Uterus (tissue), 4 donors: Measurements from ENCODE around the gene KIRREL3. TPM values are rescaled to one million over a fixed set of nuclear protein-coding genes. Genes with fewer than 3 reads are reported as not detected.

Experiments
- DNase-seq, 2 donors: peaks; one replicate each; pipeline ENCODE4 v3.0.0-alpha.2; 2019 to 2020
- H3K27ac ChIP-seq, 2 donors: fragments of 200-600 bp; sonication (generic); 1 replicate in 1 of 2; 2 replicates in 1 of 2; pipeline ENCODE4 v1.5.1; 2016 to 2018
- H3K27me3 ChIP-seq, 2 donors: fragments of 200-600 bp; sonication (generic); one replicate each; pipeline ENCODE4 v1.5.1; 2018 to 2019; ENCODE audit warnings: control low read depth in 1 of 2
- H3K36me3 ChIP-seq, 2 donors: fragments of 200-600 bp; sonication (generic); one replicate each; pipeline ENCODE4 v1.5.1; 2019; ENCODE audit warnings: control low read depth in 1 of 2
- H3K4me1 ChIP-seq, 2 donors: fragments of 200-600 bp; sonication (generic); one replicate each; pipeline ENCODE4 v1.5.1; 2018 to 2019; ENCODE audit warnings: control low read depth in 1 of 2
- H3K4me3 ChIP-seq, 2 donors: fragments of 200-600 bp; sonication (generic); 1 replicate in 1 of 2; 2 replicates in 1 of 2; pipeline ENCODE4 v1.5.1; 2018 to 2019; ENCODE audit warnings: mild to moderate bottlenecking in 1 of 2
- H3K9me3 ChIP-seq, 2 donors: fragments of 200-600 bp; sonication (generic); one replicate each; pipeline ENCODE4 v1.5.1; 2019; ENCODE audit warnings: control low read depth in 1 of 2
- POLR2A ChIP-seq, 2 donors: fragments of 450-650 bp; IDR thresholded peaks; one replicate each; pipeline ENCODE4 v1.6.1; 2016; ENCODE audit warnings: antibody characterized with exemption in 2 of 2, mild to moderate bottlenecking in 1 of 2, moderate library complexity in 1 of 2
- intact Hi-C: fragments of 100-400 bp; cut with DNase I; formaldehyde crosslinking; loops from one replicate; pipeline ENCODE4 v1.15.1; 2023; ENCODE audit warnings: low total_unique reads
- total RNA-seq, 4 donors: library from RNA; depleted of rRNA in 3 of 4; stranded (reverse); fragments of >200 nt in 3 of 4; gene quantifications; one replicate each; pipeline versions ENCODE4 v1.1.0 to v1.2.4, GENCODE V29; 2014 to 2023
- TF ChIP-seq, protein P1 (sequence below), 4 experiments: fragments of 200-600 bp in 2 of 4; fragments of 450-650 bp in 2 of 4; sonication (generic) in 2 of 4; IDR thresholded peaks; one replicate each; pipeline ENCODE4 v1.5.1; 2016 to 2019; ENCODE audit warnings: antibody characterized with exemption in 4 of 4, mild to moderate bottlenecking in 2 of 4, moderate library complexity in 1 of 4
- donor health status: DM: yes; HTN: yes; CAD: no.

Gene KIRREL3
- total RNA-seq, 4 donors from 2014 or later, result 10.0 TPM; not detected in 3

DNA sequence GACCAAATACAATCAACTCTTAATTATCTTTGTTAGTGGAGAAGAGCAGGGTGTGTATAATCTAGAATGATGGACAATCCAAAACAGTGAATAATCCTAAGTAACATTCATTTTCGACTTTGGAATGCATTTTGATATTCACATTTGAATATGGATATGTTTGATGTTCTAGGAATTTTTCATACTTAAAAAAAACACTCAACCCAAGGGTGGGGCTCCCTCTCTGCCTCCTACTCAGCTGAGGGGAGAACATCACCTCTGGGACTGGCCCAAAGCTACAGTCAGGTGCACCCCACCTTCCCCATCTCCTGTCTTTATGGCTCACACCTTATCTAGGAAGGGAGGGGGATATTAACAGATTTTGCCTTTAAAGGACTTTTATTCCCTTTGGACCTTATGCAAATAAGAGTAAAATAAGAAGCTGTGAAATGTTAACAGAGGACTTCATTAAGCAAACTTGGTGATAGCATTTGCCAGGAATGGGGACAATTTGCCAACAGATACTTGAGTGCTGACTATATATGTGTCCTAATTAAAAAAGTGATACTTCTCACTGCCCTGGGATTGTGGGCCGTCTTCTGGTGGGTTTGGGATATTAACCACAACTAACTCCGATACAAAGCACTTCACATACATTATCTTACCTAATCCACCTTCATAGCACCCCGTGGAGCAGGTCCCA lies 458.1 kb downstream of the KIRREL3 start:
- intact Hi-C loops, result no loop called here
- Histone ChIP-seq H3K36me3 (no peaks in the 10 kb centered on the region), H3K9me3 (no peaks in the 10 kb centered on the region), H3K4me3 (no peak overlapping the region), H3K27ac (no peak overlapping the region), H3K27me3 (no peaks in the 10 kb centered on the region), H3K4me1 (peaks cover 0 to 13% of the 10 kb centered on the region in 2 donors)
- no peak for DNase-seq
- TF ChIP-seq POLR2A (IDR thresholded peaks at IDR 0.05), result no peak
- TF ChIP-seq, protein P1, sequence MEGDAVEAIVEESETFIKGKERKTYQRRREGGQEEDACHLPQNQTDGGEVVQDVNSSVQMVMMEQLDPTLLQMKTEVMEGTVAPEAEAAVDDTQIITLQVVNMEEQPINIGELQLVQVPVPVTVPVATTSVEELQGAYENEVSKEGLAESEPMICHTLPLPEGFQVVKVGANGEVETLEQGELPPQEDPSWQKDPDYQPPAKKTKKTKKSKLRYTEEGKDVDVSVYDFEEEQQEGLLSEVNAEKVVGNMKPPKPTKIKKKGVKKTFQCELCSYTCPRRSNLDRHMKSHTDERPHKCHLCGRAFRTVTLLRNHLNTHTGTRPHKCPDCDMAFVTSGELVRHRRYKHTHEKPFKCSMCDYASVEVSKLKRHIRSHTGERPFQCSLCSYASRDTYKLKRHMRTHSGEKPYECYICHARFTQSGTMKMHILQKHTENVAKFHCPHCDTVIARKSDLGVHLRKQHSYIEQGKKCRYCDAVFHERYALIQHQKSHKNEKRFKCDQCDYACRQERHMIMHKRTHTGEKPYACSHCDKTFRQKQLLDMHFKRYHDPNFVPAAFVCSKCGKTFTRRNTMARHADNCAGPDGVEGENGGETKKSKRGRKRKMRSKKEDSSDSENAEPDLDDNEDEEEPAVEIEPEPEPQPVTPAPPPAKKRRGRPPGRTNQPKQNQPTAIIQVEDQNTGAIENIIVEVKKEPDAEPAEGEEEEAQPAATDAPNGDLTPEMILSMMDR (IDR thresholded peaks at IDR 0.05), result no peak

DNA sequence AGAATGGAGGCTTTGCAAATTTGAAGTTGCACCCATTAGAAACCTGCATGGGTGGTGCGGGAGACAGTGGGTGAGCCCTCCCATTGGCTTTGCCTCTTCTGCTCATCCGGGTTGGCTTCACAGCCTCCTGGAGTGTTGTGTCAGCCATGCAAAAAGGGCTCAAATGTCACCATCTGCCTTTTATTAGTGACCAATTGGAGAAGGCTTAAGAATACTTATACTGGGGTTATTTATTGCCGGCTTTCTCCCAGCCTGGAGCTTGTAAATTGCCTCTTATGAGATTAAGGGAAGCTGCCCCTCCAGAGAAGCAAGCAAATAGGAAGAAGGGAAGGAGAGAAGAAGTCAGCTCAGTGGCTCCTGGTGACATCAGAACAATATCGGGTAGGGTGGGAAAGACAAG lies 462.5 kb downstream of the KIRREL3 start:
- no peaks in the 10 kb centered on the region for H3K4me1 ChIP-seq
- H3K27ac ChIP-seq, result no peak overlapping the region
- H3K36me3 ChIP-seq, result no peaks in the 10 kb centered on the region
- no peak for DNase-seq
- H3K27me3 ChIP-seq, result no peaks in the 10 kb centered on the region
- H3K4me3 ChIP-seq, result no peak overlapping the region
- intact Hi-C loops, result no loop called here
- TF ChIP-seq, protein P1 (IDR thresholded peaks at IDR 0.05), result no peak
- TF ChIP-seq POLR2A (IDR thresholded peaks at IDR 0.05), result no peak
- no peaks in the 10 kb centered on the region for H3K9me3 ChIP-seq

DNA sequence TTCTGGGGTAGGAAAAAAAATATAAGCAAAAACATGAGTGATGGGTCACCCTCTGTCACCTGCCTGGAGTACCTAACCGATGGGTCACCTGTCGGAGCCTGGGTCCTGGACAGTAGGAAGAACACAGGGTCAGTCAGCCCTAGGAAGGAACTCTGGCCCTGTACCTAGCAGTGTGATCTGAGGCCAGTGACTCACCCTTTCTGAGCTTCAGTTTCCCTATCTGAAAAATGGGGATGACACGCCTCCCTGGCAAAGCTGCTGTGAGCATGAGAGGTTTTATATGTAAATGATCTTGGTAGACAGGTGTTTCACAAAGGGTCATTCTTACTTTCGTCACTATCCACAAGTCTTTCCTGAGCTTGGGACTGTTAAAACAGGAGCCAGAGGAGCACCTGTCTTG lies 463.1 kb downstream of the KIRREL3 start:
- intact Hi-C loops, result no loop called here
- H3K27ac ChIP-seq, result no peak overlapping the region
- TF ChIP-seq, protein P1 (IDR thresholded peaks at IDR 0.05), result no peak
- no peak for TF ChIP-seq POLR2A (IDR thresholded peaks at IDR 0.05)

DNA sequence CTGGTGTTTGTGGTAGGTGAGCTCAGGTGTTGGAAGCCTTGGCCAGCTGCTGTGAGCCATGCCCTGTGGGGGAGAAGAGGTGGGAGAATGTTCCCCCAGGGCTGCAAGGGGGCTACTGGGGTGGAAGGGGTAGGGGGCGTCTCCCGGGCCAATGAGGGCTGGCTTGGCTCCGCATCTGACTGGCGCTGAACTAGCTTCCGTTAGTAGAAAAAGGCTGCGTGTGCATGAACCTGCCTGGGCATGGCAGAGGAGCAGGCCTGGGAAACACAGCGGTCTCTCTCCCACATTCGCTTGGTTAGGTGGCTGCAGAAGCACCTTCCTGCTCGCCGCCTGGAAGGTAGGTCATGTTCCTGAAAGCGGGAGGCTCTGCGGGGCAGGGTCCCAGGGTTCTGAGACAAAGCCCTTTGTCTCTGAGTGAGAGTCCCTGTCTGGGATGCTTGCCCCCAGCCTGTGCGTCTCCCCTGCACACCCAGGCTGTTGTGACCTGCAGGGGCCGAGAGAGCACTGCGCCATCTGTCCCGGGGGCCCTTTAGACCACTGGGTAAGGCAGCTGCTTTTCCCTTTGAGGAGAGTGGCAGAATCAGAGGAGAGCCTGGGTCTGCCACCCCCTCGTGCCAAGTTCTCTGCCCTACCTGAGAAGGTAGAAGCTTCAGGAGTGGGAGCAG lies 466.3 kb downstream of the KIRREL3 start:
- Histone ChIP-seq H3K4me1 (no peaks in the 10 kb centered on the region), H3K27ac (no peak overlapping the region), H3K27me3 (no peaks in the 10 kb centered on the region), H3K9me3 (no peaks in the 10 kb centered on the region), H3K36me3 (no peaks in the 10 kb centered on the region), H3K4me3 (no peak overlapping the region)
- intact Hi-C loops, result no loop called here
- DNase-seq, result no peak
- TF ChIP-seq, protein P1 (IDR thresholded peaks at IDR 0.05), result no peak
- TF ChIP-seq POLR2A (IDR thresholded peaks at IDR 0.05), result no peak

More for the DNA sequence above, 463.1 kb downstream of the KIRREL3 start:
- Histone ChIP-seq H3K4me3 (no peak overlapping the region), H3K36me3 (no peaks in the 10 kb centered on the region), H3K4me1 (no peaks in the 10 kb centered on the region), H3K9me3 (no peaks in the 10 kb centered on the region), H3K27me3 (no peaks in the 10 kb centered on the region)
- DNase-seq, result no peak

DNA sequence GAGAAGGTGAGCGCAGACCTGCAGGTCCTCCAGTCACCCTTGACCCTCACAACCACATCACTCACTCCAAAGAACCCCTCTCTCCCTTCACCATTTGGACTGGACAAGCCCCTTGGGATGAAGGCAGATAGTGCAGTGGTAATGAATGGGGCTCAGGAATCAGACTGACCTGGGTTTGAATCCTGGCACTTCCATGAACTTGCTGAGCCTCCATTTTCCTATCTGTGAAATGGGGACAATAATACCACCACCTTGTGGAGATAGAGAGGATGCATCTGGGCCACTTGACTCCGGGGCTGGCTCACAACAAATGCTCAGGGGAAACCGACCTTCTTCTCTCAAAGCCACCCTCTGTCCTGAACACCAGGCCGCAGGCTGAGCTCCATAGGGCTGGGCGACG lies 467.0 kb downstream of the KIRREL3 start:
- intact Hi-C loops, result no loop called here

More for the DNA sequence above, 467.0 kb downstream of the KIRREL3 start:
- H3K4me1 ChIP-seq, result no peaks in the 10 kb centered on the region
- no peak overlapping the region for H3K27ac ChIP-seq
- H3K4me3 ChIP-seq, result no peak overlapping the region
- no peaks in the 10 kb centered on the region for H3K9me3 ChIP-seq
- no peaks in the 10 kb centered on the region for H3K27me3 ChIP-seq
- H3K36me3 ChIP-seq, result no peaks in the 10 kb centered on the region
- no peak for DNase-seq
- TF ChIP-seq, protein P1 (IDR thresholded peaks at IDR 0.05), result no peak
- no peak for TF ChIP-seq POLR2A (IDR thresholded peaks at IDR 0.05)
